Mucosa of stomach (tissue), 1 donor: ENCODE results near the gene VPS33A.

Source experiments
- H3K27me3 ChIP-seq: one replicate; pipeline ENCODE4 v1.7.0; 2013; ENCODE audit warnings: mild to moderate bottlenecking, low read length; ENCODE audit not compliant: control insufficient read depth, insufficient read depth
- H3K36me3 ChIP-seq: one replicate; pipeline ENCODE4 v1.7.0; 2013; ENCODE audit warnings: low read length; ENCODE audit not compliant: control insufficient read depth, insufficient read depth
- H3K4me1 ChIP-seq: one replicate; pipeline ENCODE4 v1.7.0; 2013; ENCODE audit warnings: mild to moderate bottlenecking, low read length; ENCODE audit not compliant: control insufficient read depth, insufficient read depth
- H3K4me3 ChIP-seq: one replicate; pipeline ENCODE4 v1.7.0; 2013; ENCODE audit warnings: low read length
- H3K9ac ChIP-seq: one replicate; pipeline ENCODE4 v1.7.0; 2013; ENCODE audit warnings: mild to moderate bottlenecking, low read length, moderate library complexity
- H3K9me3 ChIP-seq: one replicate; pipeline ENCODE4 v1.7.0; 2013; ENCODE audit warnings: mild to moderate bottlenecking, low read length, moderate library complexity; ENCODE audit not compliant: control insufficient read depth
- donor health status: Pancreatic carcinoma.

VPS33A gene

GRCh38 chr12:122201381-122201780, 64.9 kb downstream of the VPS33A start:
- Histone ChIP-seq H3K9ac (no peak overlapping the region), H3K4me3 (no peak overlapping the region), H3K9me3 (no peaks in the 10 kb centered on the region), H3K36me3 (no peaks in the 10 kb centered on the region), H3K27me3 (peaks cover 59% of the 10 kb centered on the region), H3K4me1 (peaks cover 15% of the 10 kb centered on the region)

GRCh38 chr12:122200541-122201175, 65.6 kb downstream of the VPS33A start:
- Histone ChIP-seq H3K9me3 (no peaks in the 10 kb centered on the region), H3K27me3 (peaks cover 52% of the 10 kb centered on the region), H3K4me1 (peaks cover 15% of the 10 kb centered on the region), H3K36me3 (no peaks in the 10 kb centered on the region), H3K4me3 (no peak overlapping the region), H3K9ac (no peak overlapping the region)

- Histone ChIP-seq H3K27me3 (peaks cover 43% of the 10 kb centered on the region), H3K9me3 (no peaks in the 10 kb centered on the region), H3K4me3 (no peak overlapping the region), H3K36me3 (no peaks in the 10 kb centered on the region), H3K9ac (no peak overlapping the region), H3K4me1 (peaks cover 15% of the 10 kb centered on the region)
These were observed 66.6 kb downstream of the VPS33A start for GRCh38 chr12:122199484-122200355.

GRCh38 chr12:122197612-122197966, 68.7 kb downstream of the VPS33A start:
- Histone ChIP-seq H3K27me3 (peaks cover 27% of the 10 kb centered on the region), H3K9me3 (no peaks in the 10 kb centered on the region)

GRCh38 chr12:122195405-122195804, 70.9 kb downstream of the VPS33A start:
- peaks cover 6% of the 10 kb centered on the region for H3K27me3 ChIP-seq
- H3K36me3 ChIP-seq, result no peaks in the 10 kb centered on the region
- no peaks in the 10 kb centered on the region for H3K9me3 ChIP-seq
- no peak overlapping the region for H3K4me3 ChIP-seq
- no peak overlapping the region for H3K9ac ChIP-seq
- H3K4me1 ChIP-seq, result peaks cover 3% of the 10 kb centered on the region

More at GRCh38 chr12:122197612-122197966, 68.7 kb downstream of the VPS33A start:
- Histone ChIP-seq H3K4me3 (no peak overlapping the region), H3K4me1 (peaks cover 9% of the 10 kb centered on the region), H3K9ac (no peak overlapping the region), H3K36me3 (no peaks in the 10 kb centered on the region)

- H3K9ac ChIP-seq, result no peak overlapping the region
- no peak overlapping the region for H3K4me3 ChIP-seq
- no peaks in the 10 kb centered on the region for H3K9me3 ChIP-seq
- H3K27me3 ChIP-seq, result peaks cover under 1% of the 10 kb centered on the region
- H3K36me3 ChIP-seq, result no peaks in the 10 kb centered on the region
- no peaks in the 10 kb centered on the region for H3K4me1 ChIP-seq
These were observed 71.5 kb downstream of the VPS33A start for GRCh38 chr12:122194804-122195203.

GRCh38 chr12:122192441-122192840, 73.9 kb downstream of the VPS33A start:
- no peak overlapping the region for H3K9ac ChIP-seq
- H3K4me1 ChIP-seq, result no peaks in the 10 kb centered on the region
- H3K27me3 ChIP-seq, result no peaks in the 10 kb centered on the region
- H3K4me3 ChIP-seq, result no peak overlapping the region
- H3K9me3 ChIP-seq, result no peaks in the 10 kb centered on the region
- no peaks in the 10 kb centered on the region for H3K36me3 ChIP-seq

- Histone ChIP-seq H3K27me3 (no peaks in the 10 kb centered on the region), H3K9me3 (no peaks in the 10 kb centered on the region), H3K36me3 (no peaks in the 10 kb centered on the region), H3K4me3 (no peak overlapping the region), H3K4me1 (no peaks in the 10 kb centered on the region), H3K9ac (no peak overlapping the region)
These were observed 75.2 kb downstream of the VPS33A start for GRCh38 chr12:122190842-122191668.

- Histone ChIP-seq H3K9ac (no peak overlapping the region), H3K4me3 (no peak overlapping the region), H3K27me3 (no peaks in the 10 kb centered on the region), H3K36me3 (no peaks in the 10 kb centered on the region), H3K4me1 (no peaks in the 10 kb centered on the region), H3K9me3 (no peaks in the 10 kb centered on the region)
These were observed 76.4 kb downstream of the VPS33A start for GRCh38 chr12:122189626-122190475.

- H3K4me1 ChIP-seq, result peaks cover 5% of the 10 kb centered on the region
- peaks cover 8% of the 10 kb centered on the region for H3K27me3 ChIP-seq
These were observed 78.8 kb downstream of the VPS33A start for GRCh38 chr12:122187466-122187865.

GRCh38 chr12:122185494-122186082, 80.7 kb downstream of the VPS33A start:
- H3K9ac ChIP-seq, result no peak overlapping the region
- no peaks in the 10 kb centered on the region for H3K36me3 ChIP-seq
- no peak overlapping the region for H3K4me3 ChIP-seq

More at GRCh38 chr12:122187466-122187865, 78.8 kb downstream of the VPS33A start:
- Histone ChIP-seq H3K4me3 (no peak overlapping the region), H3K9me3 (no peaks in the 10 kb centered on the region), H3K9ac (no peak overlapping the region), H3K36me3 (no peaks in the 10 kb centered on the region)

More at GRCh38 chr12:122185494-122186082, 80.7 kb downstream of the VPS33A start:
- Histone ChIP-seq H3K9me3 (no peaks in the 10 kb centered on the region), H3K4me1 (peaks cover 5% of the 10 kb centered on the region), H3K27me3 (peaks cover 8% of the 10 kb centered on the region)
